GM19438 (cell line): ENCODE data around the gene BAZ1B.
"Not testable (repeated sequence)": the region's sequence is repeated elsewhere in the genome, so short reads cannot be mapped to it uniquely, and the experiment has no call there.

Source experiments
- ATAC-seq: cut with Tn5 transposase; IDR thresholded peaks from one replicate; pipeline ENCODE4 v1.9.1; 2021; ENCODE audit warnings: low read depth; ENCODE audit not compliant: unreplicated experiment

The BAZ1B gene

DNA sequence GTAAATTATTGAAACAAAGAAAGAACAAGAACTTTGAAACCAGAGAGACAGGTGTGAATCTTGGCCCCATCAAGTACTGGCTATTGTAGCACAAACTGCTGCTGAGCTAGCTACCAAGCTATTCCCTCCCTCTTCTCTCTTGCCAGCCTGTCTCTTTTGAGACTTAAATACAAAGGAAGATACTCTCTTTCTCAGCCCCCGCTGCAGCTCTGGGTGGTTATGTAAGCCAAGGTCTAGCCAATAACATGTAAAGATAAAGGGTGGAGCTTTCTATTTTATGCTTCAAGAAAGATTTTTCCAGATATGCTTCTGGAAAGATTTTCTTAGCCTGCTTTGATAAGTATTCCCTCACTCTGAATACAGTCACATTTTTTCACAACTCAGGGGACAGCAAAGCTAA, 17.2 kb downstream of the BAZ1B start:
- no peak for ATAC-seq

GRCh38 chr7:73504017-73504416, 18.1 kb downstream of the BAZ1B start:
- no peak for ATAC-seq

DNA sequence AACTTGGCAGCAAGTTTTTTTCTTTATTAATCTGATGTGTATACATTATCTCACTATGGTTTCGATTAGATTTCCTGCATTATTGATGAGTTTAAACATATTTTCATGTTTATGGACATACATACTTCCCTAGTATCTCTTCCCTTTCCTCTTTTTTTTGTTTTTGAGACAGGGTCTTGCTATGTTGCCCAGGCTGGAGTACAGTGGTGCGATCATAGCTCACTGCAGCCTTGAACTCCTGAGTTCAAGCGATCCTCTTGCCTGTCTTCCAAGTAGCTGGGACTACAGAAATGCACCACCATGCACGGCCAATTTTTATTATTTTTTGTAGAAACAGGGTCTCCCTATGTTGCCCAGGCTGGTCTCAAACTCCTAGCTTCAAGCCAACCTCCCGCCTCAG, 18.9 kb downstream of the BAZ1B start:
- no peak for ATAC-seq

- no peak for ATAC-seq
These were observed 25.5 kb downstream of the BAZ1B start for GRCh38 chr7:73496626-73497025.

GRCh38 chr7:73495507-73495906, 26.6 kb downstream of the BAZ1B start:
- ATAC-seq: not testable (repeated sequence)

DNA sequence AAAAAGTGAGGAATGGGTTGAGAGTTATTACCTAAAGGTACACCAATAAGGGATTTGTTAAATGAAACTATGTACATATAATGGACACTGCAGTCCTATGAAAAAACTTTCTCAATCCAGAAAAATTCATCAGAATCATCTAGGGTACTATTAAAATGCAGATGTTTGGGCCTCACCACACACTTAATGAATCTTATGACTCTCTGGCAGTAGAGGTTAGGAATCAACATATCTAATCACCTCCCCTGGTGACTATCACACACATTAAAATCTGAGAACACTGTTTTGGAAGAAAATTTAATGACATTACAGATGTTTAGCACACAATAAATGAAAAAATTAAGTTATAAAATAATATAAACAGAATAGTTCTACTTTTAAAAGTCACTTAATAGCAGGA, 32.1 kb downstream of the BAZ1B start:
- ATAC-seq: no peak

DNA sequence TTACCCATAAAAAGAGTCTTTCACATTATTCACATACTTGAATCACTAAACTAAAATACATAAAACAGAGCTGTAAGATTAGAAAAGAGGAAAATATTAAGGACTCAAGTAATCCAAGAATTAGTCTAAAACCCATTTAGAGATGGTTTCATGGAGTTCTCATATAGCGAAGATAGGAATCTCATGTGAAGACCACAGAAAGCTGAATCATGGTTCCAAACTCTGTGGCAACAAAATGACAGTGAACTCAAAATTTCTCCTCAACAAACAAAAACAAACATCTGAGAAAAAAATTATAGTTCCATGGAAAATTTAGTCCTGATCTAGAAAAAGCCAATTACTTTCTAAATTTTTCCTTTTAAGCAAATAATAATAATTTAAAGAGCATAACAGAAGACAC, 34.6 kb downstream of the BAZ1B start:
- ATAC-seq: no peak

- no peak for ATAC-seq
These were observed 38.9 kb downstream of the BAZ1B start for GRCh38 chr7:73483171-73483570.

GRCh38 chr7:73482746-73483145, 39.3 kb downstream of the BAZ1B start:
- ATAC-seq: no peak

- ATAC-seq: not testable (repeated sequence)
These were observed 40.6 kb downstream of the BAZ1B start for GRCh38 chr7:73481521-73481920.

GRCh38 chr7:73478549-73478948, 43.5 kb downstream of the BAZ1B start:
- no peak for ATAC-seq

- ATAC-seq: no peak
These were observed 44.7 kb downstream of the BAZ1B start for GRCh38 chr7:73477376-73477775.

- no peak for ATAC-seq
These were observed 51.9 kb downstream of the BAZ1B start for GRCh38 chr7:73470208-73470607.

- ATAC-seq: not testable (repeated sequence)
These were observed 55.0 kb downstream of the BAZ1B start for GRCh38 chr7:73467046-73467445.

GRCh38 chr7:73466112-73466511, 56.0 kb downstream of the BAZ1B start:
- no peak for ATAC-seq

GRCh38 chr7:73463966-73464365, 58.1 kb downstream of the BAZ1B start:
- no peak for ATAC-seq

- no peak for ATAC-seq
These were observed 58.8 kb downstream of the BAZ1B start for GRCh38 chr7:73463260-73463659.

DNA sequence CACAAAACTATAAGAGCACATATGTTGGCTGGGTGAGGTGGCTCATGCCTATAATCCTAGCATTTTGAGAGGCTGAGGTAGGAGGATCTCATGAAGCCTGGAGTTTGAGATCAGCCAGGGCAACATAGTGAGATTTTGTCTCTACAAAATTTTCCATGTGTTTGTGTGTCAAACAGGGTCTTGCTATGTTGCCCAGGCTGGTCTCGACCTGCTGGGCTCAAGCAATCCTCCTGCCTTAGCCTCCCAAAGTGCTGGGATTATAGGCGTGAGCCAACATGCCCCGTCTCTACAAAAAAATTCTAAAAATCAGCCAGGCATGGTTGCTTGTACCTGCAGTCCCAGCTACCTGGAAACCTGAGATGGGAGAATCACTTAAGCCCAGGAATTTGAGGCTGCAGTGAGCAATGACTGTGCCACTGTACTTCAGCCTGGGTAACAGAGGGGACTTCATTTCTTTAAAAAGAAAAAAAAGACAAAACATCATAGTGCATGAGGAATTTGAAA, 60.3 kb downstream of the BAZ1B start:
- no peak for ATAC-seq

DNA sequence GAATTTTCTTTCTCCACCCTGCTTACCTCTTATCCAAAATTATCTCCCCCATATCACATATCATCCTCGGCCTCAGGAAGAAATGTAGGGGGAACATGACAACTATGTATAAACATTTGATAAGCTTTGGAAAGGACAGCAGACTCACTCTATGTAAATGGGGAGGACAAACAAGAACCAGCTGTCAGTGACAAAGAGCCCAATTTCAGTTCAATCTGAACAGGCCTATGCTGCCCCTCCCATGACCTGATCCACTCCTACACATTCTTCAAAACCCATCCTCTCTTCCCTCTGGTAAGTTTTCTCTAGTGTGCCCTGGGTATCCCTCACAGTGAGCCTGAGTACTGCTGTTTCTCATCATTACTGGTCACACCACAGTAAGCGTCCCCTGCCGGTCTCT, 67.7 kb downstream of the BAZ1B start:
- no peak for ATAC-seq

DNA sequence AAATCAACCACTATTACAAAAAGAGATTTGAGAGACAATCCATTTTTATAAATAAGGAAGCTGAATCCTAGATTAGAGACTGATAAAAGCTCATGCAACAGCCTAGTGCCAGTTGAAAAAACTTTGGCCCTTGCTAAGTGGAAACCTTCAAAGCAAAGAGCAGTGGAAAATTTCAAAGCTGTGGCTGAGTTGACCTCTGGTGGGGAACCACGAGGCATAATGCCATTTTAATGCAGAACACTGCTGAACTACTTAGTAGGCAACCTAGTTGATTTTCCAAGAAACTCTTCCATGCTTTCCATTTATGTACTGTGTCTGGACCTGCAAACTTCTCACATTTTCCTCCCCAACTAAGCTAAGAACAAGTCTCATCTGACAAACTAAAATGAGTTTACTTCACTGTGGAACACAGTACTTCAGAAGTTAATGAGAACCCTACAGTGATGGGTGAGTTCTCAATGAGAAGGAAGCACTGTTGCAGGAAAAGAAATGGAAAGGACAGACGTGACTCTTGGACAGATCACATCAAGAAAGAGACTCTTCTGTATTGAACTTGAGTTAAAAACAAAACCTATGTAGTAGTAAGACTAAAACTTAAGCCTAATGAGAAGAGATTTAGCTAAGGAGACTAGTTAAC, 69.0 kb downstream of the BAZ1B start:
- ATAC-seq: no peak

DNA sequence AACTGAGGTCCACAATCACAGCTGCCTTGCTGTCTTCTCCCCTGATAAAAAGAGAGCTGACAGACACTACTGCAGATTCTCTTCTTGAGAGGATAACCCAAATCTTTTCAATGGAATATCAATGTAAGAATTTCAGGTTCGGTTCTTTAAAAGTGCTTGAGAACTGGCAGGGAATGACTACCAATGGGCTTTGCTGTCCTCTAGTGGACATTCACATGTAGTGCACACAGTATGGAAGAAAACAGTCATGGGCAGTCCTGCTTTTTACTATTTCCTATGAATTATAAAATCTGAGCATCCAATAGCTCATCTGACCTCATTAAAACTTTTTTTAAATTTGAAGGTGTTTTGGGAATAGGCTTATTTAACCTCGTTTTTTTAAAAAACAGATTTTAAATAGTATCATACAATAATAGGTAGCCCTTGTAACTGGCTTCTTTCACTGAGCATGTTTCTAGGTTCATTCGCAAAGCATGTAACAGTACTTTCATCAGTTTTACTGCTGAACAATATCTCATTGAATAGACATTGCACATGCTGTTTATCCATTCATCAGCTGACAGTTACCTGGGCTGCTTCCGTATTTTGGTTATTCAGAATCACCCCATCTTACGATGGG, 70.2 kb downstream of the BAZ1B start:
- ATAC-seq: no peak

GRCh38 chr7:73449422-73449821, 72.7 kb downstream of the BAZ1B start:
- ATAC-seq: no peak
